Activated naive CD4-positive, alpha-beta T cell (primary cell): ENCODE results near the gene SNAP47.
"Not testable (repeated sequence)": the region's sequence is repeated elsewhere in the genome, so short reads cannot be mapped to it uniquely, and the experiment has no call there.

ENCODE experiments used
- DNase-seq, 4 experiments: peaks; one replicate each; lab custom pipeline; 2025; lab: John Stamatoyannopoulos, UW

The SNAP47 gene

GRCh38 chr1:227734856-227735538 lies at the start of gene SNAP47, which contains the start of gene JMJD4:
SNAP47 (plus strand) TSS chr1:227735435; CDS start chr1:227747737, 12,302 bp downstream.
JMJD4 (minus strand) TSS chr1:227735302; CDS start chr1:227735273, 29 bp downstream.
- DNase-seq: peak; percentile 83 to 91 (median 88)

GRCh38 chr1:227685807-227686206 lies 49.4 kb upstream of the SNAP47 start:
- DNase-seq: no peak

GRCh38 chr1:227697321-227697864 lies 37.8 kb upstream of the SNAP47 start:
- DNase-seq: no peak

- DNase-seq: not testable (repeated sequence)
Measured at GRCh38 chr1:227701631-227702030, 33.6 kb upstream of the SNAP47 start.

GRCh38 chr1:227707846-227708245 lies 27.4 kb upstream of the SNAP47 start:
- DNase-seq: no peak

GRCh38 chr1:227709451-227709850 lies 25.8 kb upstream of the SNAP47 start:
- no peak for DNase-seq

GRCh38 chr1:227710474-227710873 lies 24.8 kb upstream of the SNAP47 start:
- not testable (repeated sequence) for DNase-seq

GRCh38 chr1:227712648-227713047 lies 22.6 kb upstream of the SNAP47 start:
- no peak for DNase-seq

- DNase-seq: no peak
Measured at GRCh38 chr1:227718932-227719331, 16.3 kb upstream of the SNAP47 start.

GRCh38 chr1:227723474-227723873 lies 11.8 kb upstream of the SNAP47 start:
- no peak for DNase-seq

GRCh38 chr1:227725046-227725445 lies 10.2 kb upstream of the SNAP47 start:
- DNase-seq: no peak

- no peak for DNase-seq
Measured at GRCh38 chr1:227726318-227726717, 8.9 kb upstream of the SNAP47 start.

- no peak for DNase-seq
Measured at GRCh38 chr1:227726924-227727599, 8.2 kb upstream of the SNAP47 start.

- DNase-seq: peak in 2 of 4 experiments; percentile 28 to 65
Measured at GRCh38 chr1:227728059-227728891, 7.0 kb upstream of the SNAP47 start.

GRCh38 chr1:227728892-227729143 lies 6.4 kb upstream of the SNAP47 start:
- no peak for DNase-seq

- DNase-seq: no peak
Measured at GRCh38 chr1:227729144-227729880, 5.9 kb upstream of the SNAP47 start.

- peak in 1 of 4 experiments; percentile 19 for DNase-seq
Measured at GRCh38 chr1:227729881-227730629, 5.2 kb upstream of the SNAP47 start.

- no peak for DNase-seq
Measured at GRCh38 chr1:227730630-227731151, 4.5 kb upstream of the SNAP47 start.

- no peak for DNase-seq
Measured at GRCh38 chr1:227731241-227731677, 4.0 kb upstream of the SNAP47 start.

GRCh38 chr1:227731696-227732585 lies 3.3 kb upstream of the SNAP47 start:
- DNase-seq: no peak
